ENCODE measurements around the gene LMCD1.

Gene LMCD1

GRCh38 chr3:8466526-8466925, 35.1 kb upstream of the LMCD1 start:
- Mint-ChIP-seq H3K4me1 (peaks cover 12% of the 10 kb centered on the region), H3K4me3 (no peak overlapping the region), H3K27me3 (ENCODE audit: low read depth) (peaks cover 7% of the 10 kb centered on the region), H3K9me3 (no peaks in the 10 kb centered on the region), H3K36me3 (ENCODE audit: low read depth) (no peaks in the 10 kb centered on the region), H3K27ac (no peak overlapping the region)
- TF ChIP-seq CTCF (IDR thresholded peaks at IDR 0.05; ENCODE audit: unreplicated experiment in 3 of 3) = no peak

DNA sequence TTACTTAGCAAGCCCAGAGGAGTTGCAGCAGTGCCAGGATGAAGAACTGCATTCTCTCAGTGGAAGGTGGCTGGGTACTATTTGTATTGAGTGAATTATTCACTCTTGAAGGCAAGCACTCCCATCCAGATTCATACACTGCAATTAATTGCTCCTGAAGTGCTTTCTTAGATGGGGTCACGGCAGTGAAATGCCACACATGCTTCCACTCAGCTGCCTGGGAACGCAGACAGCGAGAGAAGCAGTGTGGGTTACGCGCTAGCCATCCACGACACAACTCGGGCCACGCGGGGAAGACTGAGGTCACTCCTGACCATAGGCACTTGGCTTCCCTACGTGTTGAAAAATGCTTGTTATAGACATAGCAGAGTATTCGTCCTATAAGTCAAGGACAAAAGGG, 30.8 kb upstream of the LMCD1 start:
- H3K36me3 Mint-ChIP-seq (ENCODE audit: low read depth) = no peaks in the 10 kb centered on the region

GRCh38 chr3:8472549-8472948, 29.1 kb upstream of the LMCD1 start:
- TF ChIP-seq CTCF (IDR thresholded peaks at IDR 0.05; ENCODE audit: unreplicated experiment in 3 of 3) = no peak
- H3K4me3 Mint-ChIP-seq = no peak overlapping the region

More for the DNA sequence above, 30.8 kb upstream of the LMCD1 start:
- Mint-ChIP-seq H3K9me3 (no peaks in the 10 kb centered on the region), H3K4me1 (peaks cover 12% of the 10 kb centered on the region), H3K27me3 (ENCODE audit: low read depth) (peaks cover 7% of the 10 kb centered on the region), H3K27ac (peak overlapping the region; percentile 11 to 70 (median 12)), H3K4me3 (no peak overlapping the region)
- no peak for TF ChIP-seq CTCF (IDR thresholded peaks at IDR 0.05; ENCODE audit: unreplicated experiment in 3 of 3)

GRCh38 chr3:8473029-8473428, 28.6 kb upstream of the LMCD1 start:
- Mint-ChIP-seq H3K4me1 (no peaks in the 10 kb centered on the region), H3K36me3 (ENCODE audit: low read depth) (no peaks in the 10 kb centered on the region), H3K27me3 (ENCODE audit: low read depth) (peaks cover 3% of the 10 kb centered on the region), H3K27ac (peak overlapping the region in 1 of 3 experiments; percentile 21), H3K9me3 (no peaks in the 10 kb centered on the region), H3K4me3 (no peak overlapping the region)
- TF ChIP-seq CTCF (IDR thresholded peaks at IDR 0.05; ENCODE audit: unreplicated experiment in 3 of 3) = no peak

More at GRCh38 chr3:8472549-8472948, 29.1 kb upstream of the LMCD1 start:
- H3K36me3 Mint-ChIP-seq (ENCODE audit: low read depth) = no peaks in the 10 kb centered on the region
- H3K27ac Mint-ChIP-seq = no peak overlapping the region
- H3K4me1 Mint-ChIP-seq = peaks cover 4% of the 10 kb centered on the region
- no peaks in the 10 kb centered on the region for H3K9me3 Mint-ChIP-seq
- H3K27me3 Mint-ChIP-seq (ENCODE audit: low read depth) = peaks cover 3% of the 10 kb centered on the region

DNA sequence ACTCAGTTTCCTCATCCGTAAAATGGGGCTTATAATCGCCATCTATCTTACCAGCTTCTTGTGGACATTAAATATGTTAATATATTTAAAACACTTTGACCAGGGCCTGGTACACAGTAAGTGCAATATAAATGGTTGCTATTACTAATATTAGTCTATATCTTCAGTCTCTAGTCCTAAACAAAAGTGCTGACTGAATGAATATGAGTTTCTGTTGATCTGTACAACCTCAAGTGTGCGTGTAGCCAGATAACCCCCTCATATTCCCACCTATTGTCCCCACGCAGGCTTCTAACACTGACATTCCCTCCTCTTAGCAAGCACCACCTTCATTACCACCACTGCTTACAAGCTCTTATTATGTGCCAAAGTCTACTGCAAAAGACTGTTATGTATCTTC, 27.6 kb upstream of the LMCD1 start:
- Mint-ChIP-seq H3K27ac (no peak overlapping the region), H3K9me3 (no peaks in the 10 kb centered on the region), H3K36me3 (ENCODE audit: low read depth) (no peaks in the 10 kb centered on the region), H3K4me1 (no peaks in the 10 kb centered on the region), H3K27me3 (ENCODE audit: low read depth) (peaks cover 3% of the 10 kb centered on the region), H3K4me3 (no peak overlapping the region)
- no peak for TF ChIP-seq CTCF (IDR thresholded peaks at IDR 0.05; ENCODE audit: unreplicated experiment in 3 of 3)

DNA sequence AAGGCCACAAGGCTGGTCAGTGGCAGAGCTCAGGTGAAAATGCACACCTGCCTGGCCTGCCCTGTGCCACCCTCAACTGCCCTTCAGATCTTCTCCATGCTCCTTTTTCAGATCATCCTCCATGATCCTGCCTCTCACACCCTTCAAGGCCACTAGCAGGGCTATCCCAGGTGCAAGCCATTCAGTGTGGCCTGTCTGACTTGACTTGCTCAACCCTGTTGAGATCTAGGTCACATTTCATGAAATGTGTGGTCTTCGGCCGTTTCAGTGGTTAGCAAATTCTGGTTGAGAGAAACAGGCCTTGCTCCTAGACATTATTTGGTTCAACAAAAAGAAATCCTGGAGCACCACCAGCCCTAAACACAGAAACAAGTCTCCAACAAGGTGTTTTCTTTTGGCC, 26.6 kb upstream of the LMCD1 start:
- Mint-ChIP-seq H3K9me3 (peaks cover 2% of the 10 kb centered on the region), H3K27me3 (ENCODE audit: low read depth) (no peaks in the 10 kb centered on the region), H3K4me3 (no peak overlapping the region), H3K36me3 (ENCODE audit: low read depth) (no peaks in the 10 kb centered on the region), H3K4me1 (no peaks in the 10 kb centered on the region), H3K27ac (no peak overlapping the region)
- no peak for TF ChIP-seq CTCF (IDR thresholded peaks at IDR 0.05; ENCODE audit: unreplicated experiment in 3 of 3)
